Sigmoid colon (tissue), 3 donors: ENCODE data around the gene OGFR.

Source experiments
- CTCF ChIP-seq, 4 experiments: fragments of 450-650 bp in 3 of 4; fragments of 200-600 bp in 1 of 4; IDR thresholded peaks; one replicate each; pipeline ENCODE4 v1.5.1; 2016 to 2019; ENCODE audit warnings: antibody characterized with exemption in 4 of 4, mild to moderate bottlenecking in 3 of 4, moderate library complexity in 2 of 4
- POLR2A ChIP-seq, 2 donors: fragments of 450-650 bp; IDR thresholded peaks; one replicate each; pipeline ENCODE4 v1.6.1; 2016; ENCODE audit warnings: antibody characterized with exemption in 2 of 2, mild to moderate bottlenecking in 2 of 2, moderate library complexity in 2 of 2

- TF ChIP-seq POLR2A (IDR thresholded peaks at IDR 0.05): no peak
- no peak for TF ChIP-seq CTCF (IDR thresholded peaks at IDR 0.05)
Observed at GRCh38 chr20:62797671-62798532, 6.7 kb upstream of the OGFR start.
